DND-41 (cell line): ENCODE data around the gene SLC66A2.

Source experiments
- CTCF ChIP-seq: IDR thresholded peaks from 2 replicates; pipeline ENCODE4 v1.5.1; 2012; ENCODE audit warnings: borderline replicate concordance, low read length, moderate library complexity, mild to moderate bottlenecking; ENCODE audit not compliant: poor library complexity, severe bottlenecking; ENCODE audit errors: extremely low read depth
- EZH2 ChIP-seq: IDR thresholded peaks from 3 replicates; pipeline ENCODE4 v1.6.1; 2012; ENCODE audit warnings: borderline replicate concordance, low read depth, mild to moderate bottlenecking, moderate library complexity, low read length, inconsistent platforms; ENCODE audit not compliant: severe bottlenecking

GRCh38 chr18:79950515-79951341 is 725 bp downstream of the SLC66A2 start:
- TF ChIP-seq EZH2 (no peak), CTCF (no peak)
